Glomerular endothelial cell (primary cell): ENCODE measurements around the gene GPATCH11. TPM values are rescaled to one million over a fixed set of nuclear protein-coding genes. Genes with fewer than 3 reads are reported as not detected.
A peak's percentile ranks its signal among the peaks of the same experiment; 100 is the strongest.

Experiments
- DNase-seq: peaks from one replicate; pipeline ENCODE4 v3.0.0-alpha.2; 2011; ENCODE audit warnings: low read depth, low spot score; ENCODE audit errors: extremely low read depth
- total RNA-seq: library from RNA; depleted of rRNA; stranded (reverse); fragments of >200 nt; gene quantifications from 2 replicates; pipeline ENCODE4 v1.2.3, GENCODE V29; 2015

Gene GPATCH11
- total RNA-seq, result 6.2 and 6.8 TPM in 2 replicates

DNA sequence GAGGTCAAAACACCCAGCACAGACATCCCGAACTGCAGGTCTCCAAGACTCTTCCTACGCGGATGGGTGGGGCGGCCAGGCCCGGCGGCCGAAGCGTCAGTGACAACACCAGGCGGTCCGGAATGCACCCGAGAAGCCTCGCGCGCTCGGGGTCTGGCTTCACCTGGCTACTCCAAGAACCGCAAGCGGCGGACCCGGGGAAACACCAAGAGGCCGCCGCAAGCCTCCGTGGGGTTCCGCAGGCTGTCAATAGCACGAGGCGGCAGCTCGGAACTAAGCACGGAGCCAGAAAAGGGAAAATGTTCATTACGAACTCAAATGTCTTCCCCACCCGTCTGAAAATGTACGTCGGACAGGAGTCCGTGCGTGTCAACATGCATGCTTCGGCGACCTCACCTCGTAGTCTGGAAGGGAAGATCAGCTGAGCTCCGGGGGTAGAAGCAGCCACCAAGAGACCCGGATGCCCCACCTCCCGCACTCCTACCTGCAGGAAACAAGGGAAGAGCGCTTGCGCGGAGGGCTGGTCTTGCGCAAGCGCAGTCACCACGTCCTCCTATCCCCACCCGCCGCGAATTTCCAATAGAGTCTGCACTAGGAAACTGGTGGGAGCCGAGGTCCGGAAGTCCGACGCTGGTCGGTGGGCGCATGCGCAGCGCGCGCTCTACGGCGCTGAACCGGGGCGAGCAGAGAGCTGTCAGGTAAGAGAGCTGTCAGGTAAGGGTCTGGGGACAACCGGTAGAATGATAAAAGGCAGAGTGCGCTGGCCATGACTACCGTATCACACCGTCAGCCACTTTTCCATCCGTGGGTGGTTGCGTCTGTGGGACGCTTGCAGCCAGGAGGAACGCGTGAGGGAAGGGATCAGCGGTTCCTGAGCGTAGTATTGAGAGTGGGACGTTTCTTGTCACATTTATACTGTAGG, at the start of gene GPATCH11, which contains the start of gene HEATR5B:
TSS of gene GPATCH11 (plus strand) at position 646 of the 922 bp plus-strand sequence. CDS start 3,864 bp downstream, outside the sequence.
TSS of gene HEATR5B (minus strand) at position 500 of the 922 bp plus-strand sequence. CDS start 958 bp downstream, outside the sequence.
- DNase-seq, result peak; percentile 70

DNA sequence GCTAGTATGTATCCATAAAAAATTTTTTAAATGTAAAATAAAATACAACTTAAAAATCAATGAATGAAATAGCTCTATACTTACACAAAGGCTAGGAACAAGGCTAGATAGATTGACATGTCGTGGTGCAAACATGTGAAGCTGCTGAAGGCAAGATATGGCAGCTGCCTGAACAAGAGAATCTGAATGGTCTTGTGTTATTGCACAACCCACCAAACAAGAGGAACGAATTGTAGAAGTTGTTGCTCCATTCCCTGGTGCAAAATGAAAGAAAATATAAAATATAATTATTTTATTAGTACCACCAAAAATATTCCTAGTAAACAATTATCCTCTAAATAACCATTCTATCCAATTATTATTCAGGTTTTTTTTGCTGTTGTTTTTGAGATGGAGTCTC, 46.5 kb upstream of the GPATCH11 start:
- no peak for DNase-seq

- no peak for DNase-seq
These were observed 44.7 kb upstream of the GPATCH11 start for GRCh38 chr2:37039580-37039979.

DNA sequence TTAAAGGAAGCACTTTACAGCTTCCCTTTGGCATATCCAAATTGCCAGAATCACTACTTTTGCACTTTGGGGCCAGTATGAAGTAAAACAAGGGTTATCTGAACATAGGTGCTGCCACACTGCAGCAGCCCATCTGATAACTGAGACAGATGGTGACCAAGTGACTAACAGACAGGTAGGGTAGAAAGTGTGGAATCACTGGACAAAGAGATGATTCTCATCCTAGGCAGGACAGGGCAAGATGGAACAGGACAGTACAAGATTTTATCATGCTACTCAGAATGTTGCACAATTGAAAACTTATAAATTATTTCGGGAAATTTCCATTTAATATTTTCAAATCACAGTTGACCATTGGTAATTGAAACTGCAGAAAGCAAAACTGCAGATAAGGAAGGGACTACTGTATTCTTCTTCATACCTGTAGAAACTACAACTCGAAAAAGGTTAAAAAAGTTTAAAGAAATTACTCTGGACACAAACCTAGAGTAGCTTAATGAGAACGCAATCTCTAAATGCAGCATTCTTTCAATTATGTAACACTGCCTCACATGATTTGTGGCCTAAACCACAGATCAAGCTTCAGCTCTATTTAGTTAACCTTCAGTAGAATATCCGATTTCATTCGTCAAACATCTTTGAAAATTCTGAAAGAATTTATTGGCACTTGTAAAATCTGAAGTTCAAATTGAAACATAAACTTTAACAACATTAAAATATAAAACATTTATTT, 31.6 kb upstream of the GPATCH11 start:
- no peak for DNase-seq

GRCh38 chr2:37059841-37060240, 24.5 kb upstream of the GPATCH11 start:
- DNase-seq, result no peak

DNA sequence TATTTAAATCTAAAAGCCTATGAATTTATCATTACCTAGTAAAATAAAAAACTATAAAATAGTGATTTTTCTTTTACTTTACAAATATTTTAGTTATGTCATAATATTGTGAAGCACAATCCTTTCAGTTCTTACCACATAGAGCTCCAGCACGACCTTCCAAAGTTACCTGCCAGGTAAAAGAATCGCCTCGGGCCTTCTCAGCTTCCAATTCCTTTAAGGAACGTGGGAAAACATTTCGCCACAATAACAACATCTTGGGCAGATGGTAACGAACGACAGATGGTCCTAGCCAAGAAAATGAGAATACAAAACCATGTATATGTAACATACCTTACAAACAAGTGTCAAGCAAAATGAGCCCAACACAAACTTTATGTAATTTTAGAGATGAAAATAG, 23.9 kb upstream of the GPATCH11 start:
- no peak for DNase-seq

DNA sequence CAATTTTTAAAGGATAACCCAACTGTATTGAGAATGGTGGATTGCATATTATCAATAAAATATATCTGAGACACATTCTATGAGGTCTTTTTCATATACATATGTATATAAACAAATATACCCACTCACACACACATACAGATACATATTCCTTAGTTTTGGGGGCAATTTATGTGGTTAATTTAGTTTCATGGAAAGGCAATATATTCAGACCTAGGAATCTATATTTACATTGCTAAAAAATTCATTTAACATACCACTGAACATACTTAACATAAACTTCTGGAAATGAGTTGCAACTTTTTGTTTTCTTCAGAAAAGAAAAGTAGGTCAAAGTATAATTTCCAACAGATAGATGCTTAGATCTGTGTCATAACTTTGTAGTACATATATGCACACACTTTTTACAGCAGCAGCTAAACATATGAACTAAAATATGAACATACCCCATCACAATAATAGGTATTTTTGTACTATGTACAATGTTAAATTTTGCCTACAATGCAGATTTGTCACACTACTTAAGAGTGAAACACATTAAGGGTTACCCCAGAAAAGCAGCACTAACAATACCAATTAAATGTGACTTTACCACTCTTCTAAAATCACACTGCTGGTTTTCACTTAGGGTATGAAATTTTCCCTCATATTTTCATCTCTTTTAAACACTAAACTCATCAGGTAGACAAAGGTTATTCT, 23.2 kb upstream of the GPATCH11 start:
- DNase-seq, result no peak

GRCh38 chr2:37061776-37062175, 22.5 kb upstream of the GPATCH11 start:
- DNase-seq, result no peak

GRCh38 chr2:37068686-37069085, 15.6 kb upstream of the GPATCH11 start:
- no peak for DNase-seq

GRCh38 chr2:37070931-37071330, 13.4 kb upstream of the GPATCH11 start:
- no peak for DNase-seq

DNA sequence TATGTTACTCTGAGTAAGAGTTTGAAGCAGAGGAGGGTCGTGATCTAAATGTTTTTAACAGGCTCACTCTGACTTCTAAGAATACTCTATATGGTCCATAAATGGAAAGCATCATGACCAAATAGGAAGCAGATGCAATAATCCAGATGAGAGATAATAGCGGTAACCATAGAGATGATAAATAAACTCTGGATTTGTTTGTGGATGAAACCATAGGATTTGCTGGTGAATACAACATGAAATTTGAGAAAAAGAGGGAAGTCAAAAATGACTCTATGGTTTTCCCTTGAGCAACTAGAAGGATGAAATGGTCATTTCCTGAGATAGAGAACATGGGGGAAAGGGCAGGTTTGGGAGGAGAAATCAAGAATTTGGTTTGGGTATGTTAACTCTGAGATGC, 4.1 kb upstream of the GPATCH11 start:
- no peak for DNase-seq

- DNase-seq, result no peak
These were observed 3.6 kb upstream of the GPATCH11 start for GRCh38 chr2:37080689-37081088.

DNA sequence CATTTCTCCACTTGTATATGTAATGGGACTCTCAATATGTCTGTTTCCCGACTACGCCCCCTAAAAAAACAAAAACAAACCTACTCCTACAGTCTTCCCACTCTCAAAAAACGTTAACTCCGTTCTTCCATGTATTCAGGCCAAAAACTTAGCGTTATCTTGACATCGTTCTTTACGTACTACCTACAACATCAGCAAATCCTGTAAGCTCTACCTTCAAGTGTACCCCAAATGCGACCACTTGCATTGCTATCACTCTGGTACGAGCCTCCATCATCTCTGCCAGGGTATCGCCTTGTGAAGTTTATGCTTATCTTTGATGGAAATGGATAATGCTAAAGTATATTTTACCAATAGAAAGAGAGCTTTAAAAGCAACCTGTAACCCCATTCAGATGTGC, 479 bp downstream of the GPATCH11 start:
- DNase-seq, result no peak

- DNase-seq, result no peak
These were observed 1.4 kb downstream of the GPATCH11 start for GRCh38 chr2:37085731-37086147.

GRCh38 chr2:37090019-37090477, 5.7 kb downstream of the GPATCH11 start:
- DNase-seq, result no peak

DNA sequence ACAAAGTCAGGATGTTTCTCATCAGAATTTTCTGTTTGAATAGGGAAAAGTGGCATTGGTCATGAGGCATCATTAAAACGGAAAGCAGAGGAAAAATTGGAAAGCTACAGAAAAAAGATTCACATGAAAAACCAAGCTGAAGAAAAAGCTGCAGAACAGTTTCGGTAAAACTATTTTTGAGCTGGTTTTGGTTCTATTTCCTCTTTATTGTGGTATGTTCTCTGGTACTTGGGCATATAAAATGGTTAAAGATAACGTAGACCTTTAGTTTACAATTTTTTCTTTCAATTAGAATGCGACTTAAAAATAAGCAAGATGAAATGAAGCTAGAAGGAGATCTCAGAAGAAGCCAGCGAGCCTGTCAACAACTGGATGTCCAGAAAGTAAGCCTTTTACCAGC, 7.6 kb downstream of the GPATCH11 start:
- DNase-seq, result no peak

DNA sequence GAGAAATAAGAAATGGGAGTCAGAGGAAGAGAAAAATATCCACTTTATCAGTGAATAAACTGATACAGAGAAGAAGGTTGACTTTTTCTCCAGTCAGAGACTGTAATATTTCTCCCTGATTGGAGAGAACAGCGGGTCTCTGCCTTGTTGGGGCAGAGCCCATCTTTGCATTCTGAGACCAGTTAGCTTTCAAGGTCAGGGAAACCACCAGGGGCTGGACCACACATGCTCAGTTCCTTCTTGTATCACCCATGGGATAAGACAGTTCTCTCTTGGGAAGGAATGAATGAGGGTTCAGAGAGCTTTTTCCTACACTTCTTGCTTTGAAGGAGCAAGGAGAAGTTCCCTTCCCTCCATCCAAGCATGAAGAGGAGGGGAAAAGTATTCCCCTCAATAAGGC, 12.2 kb downstream of the GPATCH11 start:
- no peak for DNase-seq

DNA sequence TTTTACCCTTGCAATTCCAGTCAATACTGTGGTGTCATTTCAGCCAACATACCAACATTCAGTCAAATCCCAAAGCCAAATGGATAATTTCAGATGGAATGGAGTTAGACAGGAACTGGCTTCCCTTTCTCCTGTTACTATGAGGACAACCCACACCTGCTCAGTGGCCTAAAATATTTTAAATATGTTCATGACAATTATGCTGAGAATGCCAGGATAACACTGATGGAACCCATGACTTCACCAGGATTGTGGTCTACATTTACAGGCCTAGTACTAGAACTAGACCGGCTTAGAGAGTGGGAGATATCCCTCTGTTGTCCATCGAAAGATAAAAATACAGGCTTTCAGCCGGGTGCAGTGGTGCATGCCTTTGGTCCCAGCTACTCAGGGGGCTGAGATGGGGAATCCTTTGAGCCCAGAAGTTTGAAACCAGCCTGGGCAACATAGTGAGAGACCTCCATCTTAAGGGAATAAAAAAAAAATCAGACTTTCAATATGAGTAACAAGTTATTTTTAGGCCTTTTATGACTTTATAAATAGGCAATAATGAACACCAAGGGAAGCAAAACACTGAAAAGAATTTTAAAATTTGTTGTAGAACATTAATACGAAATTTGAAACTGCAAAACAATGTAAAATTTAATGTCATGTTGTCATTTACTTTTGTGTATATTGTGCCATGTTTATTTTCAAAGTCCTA, 14.2 kb downstream of the GPATCH11 start:
- DNase-seq, result no peak

DNA sequence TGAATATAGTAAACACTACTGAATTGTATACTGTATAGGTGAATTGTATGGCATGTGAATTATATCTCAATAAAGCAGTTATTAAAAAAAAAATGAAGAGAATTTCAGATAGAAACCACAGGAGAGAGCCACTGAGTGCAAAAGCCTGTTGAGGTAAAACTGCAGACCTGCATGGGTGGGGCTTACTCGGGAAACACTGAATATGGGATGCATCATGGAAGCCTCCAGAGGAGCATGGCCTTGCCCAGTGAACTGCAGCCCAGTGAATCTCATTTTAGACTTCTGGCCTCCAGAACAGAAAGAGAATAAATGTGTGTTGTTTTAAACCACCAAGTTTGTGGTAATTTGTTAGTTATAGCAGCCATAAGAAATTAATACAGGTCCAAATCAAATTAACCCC, 15.7 kb downstream of the GPATCH11 start:
- no peak for DNase-seq

DNA sequence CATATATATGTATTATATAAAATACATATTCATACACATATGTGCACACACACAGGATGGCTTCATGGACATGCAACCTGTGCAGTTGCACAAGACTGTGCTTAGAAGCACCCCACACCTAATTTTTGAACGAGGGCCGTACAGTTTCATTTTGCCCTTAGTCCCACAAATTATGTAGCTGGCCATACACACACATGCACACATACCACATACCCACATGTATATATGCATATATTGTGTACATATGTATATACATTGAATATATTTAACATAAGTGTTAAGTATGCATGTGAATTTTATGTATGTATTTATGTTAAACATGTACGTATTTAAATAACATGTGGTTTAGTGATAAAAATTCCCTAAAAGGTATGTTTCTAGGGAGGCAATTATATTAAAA, 18.3 kb downstream of the GPATCH11 start:
- no peak for DNase-seq
